K562 (cell line): ENCODE measurements around the gene NRN1. TPM values are rescaled to one million over a fixed set of nuclear protein-coding genes. Genes with fewer than 3 reads are reported as not detected.

ENCODE experiments used
- ATAC-seq: fragments of 200-7000 bp; cut with Tn5 transposase; 3 replicates; pipeline ENCODE4 v1.9.1; 2020; ENCODE audit warnings: moderate library complexity
- BruUV-seq: library from RNA; stranded (reverse); fragments of 400-500 nt; replicated peaks from 2 replicates; lab custom pipeline; 2021; lab: Mats Ljungman, UMichigan
- CTCF ChIA-PET: fragments of 300-600 bp; formaldehyde crosslinking; extraction: SDS; loops from one replicate; lab custom pipeline; 2021; ENCODE audit warnings: low intra/inter-chr PET ratio; lab: Yijun Ruan, JAX
- POLR2A ChIA-PET: fragments of 300-600, 350-650 bp; sonication (Branson Sonifier 250); formaldehyde crosslinking; extraction: SDS; loops from one replicate; lab custom pipeline; 2021; ENCODE audit warnings: antibody characterized with exemption, inconsistent platforms; lab: Yijun Ruan, JAX
- DNase-seq, 4 experiments: peaks; one replicate each; pipeline versions ENCODE4 v3.0.0 to v3.0.0-alpha.2; 2011 to 2018; ENCODE audit warnings: low spot score in 3 of 4, mixed read lengths in 3 of 4; ENCODE audit errors: extremely low read depth in 1 of 4
- FAIRE-seq: peaks from 2 replicates; lab custom pipeline; 2011; peaks lifted over from hg19 to GRCh38; lab: Jason Lieb, UNC
- H2AFZ ChIP-seq: 2 replicates; pipeline ENCODE4 v1.6.0; 2011; ENCODE audit warnings: low read depth, low read length, control low read depth, inconsistent platforms
- H3K27ac ChIP-seq: fragments of 200-600 bp; 3 replicates; pipeline ENCODE4 v1.8.0; 2011; ENCODE audit warnings: low read depth, mild to moderate bottlenecking, control low read depth, inconsistent platforms, low read length, moderate library complexity, mixed read lengths; ENCODE audit errors: extremely low read depth
- H3K27me3 ChIP-seq, 2 experiments: fragments of 300-600 bp in 1 of 2; 2 replicates in 1 of 2; 3 replicates in 1 of 2; pipeline versions ENCODE4 v1.6.0 to v1.8.0; 2011; ENCODE audit warnings: inconsistent platforms in 2 of 2, low read length in 2 of 2, mild to moderate bottlenecking in 1 of 2, mixed read lengths in 1 of 2, moderate library complexity in 1 of 2; ENCODE audit not compliant: control insufficient read depth in 2 of 2, insufficient read depth in 2 of 2
- H3K36me3 ChIP-seq: fragments of 300-600 bp; 3 replicates; pipeline ENCODE4 v1.8.0; 2011; ENCODE audit warnings: mild to moderate bottlenecking, low read length, inconsistent platforms; ENCODE audit not compliant: control insufficient read depth, insufficient read depth
- H3K4me1 ChIP-seq, 2 experiments: fragments of 200-600 bp in 1 of 2; replicated peaks in 1 of 2; 2 replicates in 1 of 2; 3 replicates in 1 of 2; pipeline versions ENCODE4 v1.5.1 to v1.8.0; 2011; ENCODE audit warnings: inconsistent platforms in 2 of 2, low read length in 2 of 2, mild to moderate bottlenecking in 1 of 2, mixed read lengths in 1 of 2, moderate library complexity in 1 of 2; ENCODE audit not compliant: control insufficient read depth in 2 of 2, insufficient read depth in 2 of 2
- H3K4me2 ChIP-seq: 2 replicates; pipeline ENCODE4 v1.6.1; 2011; ENCODE audit warnings: low read length, control low read depth, inconsistent platforms, mixed read lengths; ENCODE audit not compliant: insufficient read depth
- H3K4me3 ChIP-seq: fragments of 200-600 bp; sonication (generic), shearing (Covaris generic); 2 replicates; pipeline ENCODE4 v1.5.1; 2016; ENCODE audit warnings: control low read depth, inconsistent platforms
- H3K79me2 ChIP-seq: fragments of 200-600 bp; 3 replicates; pipeline ENCODE4 v1.8.0; 2011; ENCODE audit warnings: low read length, inconsistent platforms; ENCODE audit not compliant: control insufficient read depth, insufficient read depth
- H3K9ac ChIP-seq, 2 experiments: 2 replicates each; pipeline versions ENCODE4 v1.6.0 to v1.6.1; 2011; ENCODE audit warnings: low read depth in 2 of 2, low read length in 2 of 2, control low read depth in 1 of 2, inconsistent platforms in 1 of 2, mild to moderate bottlenecking in 1 of 2, mixed read lengths in 1 of 2; ENCODE audit not compliant: insufficient read depth in 1 of 2
- H3K9me1 ChIP-seq: one replicate; pipeline ENCODE4 v1.6.0; 2011; ENCODE audit warnings: inconsistent platforms, mild to moderate bottlenecking, low read length, moderate library complexity; ENCODE audit not compliant: control insufficient read depth, insufficient read depth
- H3K9me3 ChIP-seq: replicated peaks from 2 replicates; pipeline ENCODE4 v1.5.1; 2011; ENCODE audit warnings: low read depth, low read length, inconsistent platforms; ENCODE audit not compliant: control insufficient read depth, insufficient read depth
- H4K20me1 ChIP-seq: replicated peaks from 2 replicates; pipeline ENCODE4 v1.6.1; 2011; ENCODE audit warnings: low read length, inconsistent platforms, mixed read lengths; ENCODE audit not compliant: control insufficient read depth, insufficient read depth
- ARNT ChIP-seq, 2 experiments: fragments of 450-650 bp; IDR thresholded peaks; 2 replicates each; pipeline ENCODE4 v1.6.1; 2016; ENCODE audit warnings: mild to moderate bottlenecking in 1 of 2
- BRF1 ChIP-seq: IDR thresholded peaks from 3 replicates; pipeline ENCODE4 v1.6.1; 2011; ENCODE audit warnings: borderline replicate concordance, mild to moderate bottlenecking; ENCODE audit not compliant: insufficient read length; ENCODE audit errors: extremely low read depth
- CBX3 ChIP-seq, 2 experiments: IDR thresholded peaks; 1 replicate in 1 of 2; 2 replicates in 1 of 2; pipeline ENCODE4 v1.6.1; 2012; ENCODE audit warnings: inconsistent platforms in 2 of 2, low read length in 2 of 2, borderline replicate concordance in 1 of 2, control low read depth in 1 of 2
- DIDO1 ChIP-seq: fragments of 450-650 bp; IDR thresholded peaks from 2 replicates; pipeline ENCODE4 v1.6.1; 2016; ENCODE audit warnings: low read depth, missing biosample characterization, missing genetic modification characterization
- FOXA3 ChIP-seq, 2 experiments: fragments of 450-650 bp in 1 of 2; sonication (generic) in 1 of 2; formaldehyde crosslinking; IDR thresholded peaks in 1 of 2; conservative IDR thresholded peaks in 1 of 2; 2 replicates each; pipeline versions ENCODE4 v1.4.0 to v1.8.0; 2020 to 2022; ENCODE audit warnings: mild to moderate bottlenecking in 2 of 2, missing genetic modification reagents in 1 of 2
- MAFK ChIP-seq: IDR thresholded peaks from 2 replicates; pipeline ENCODE4 v1.6.1; 2011; ENCODE audit warnings: low read length, improper control_type of control experiment
- NR4A1 ChIP-seq, 2 experiments: fragments of 250-450 bp in 1 of 2; fragments of 450-650 bp in 1 of 2; sonication (Bioruptor Pico) in 1 of 2; IDR thresholded peaks; 2 replicates each; pipeline versions ENCODE4 v1.4.0 to v1.6.1; 2016 to 2020; ENCODE audit warnings: mild to moderate bottlenecking in 2 of 2, missing compliant biosample characterization in 1 of 2, missing genetic modification characterization in 1 of 2, moderate library complexity in 1 of 2
- PML ChIP-seq: IDR thresholded peaks from 2 replicates; pipeline ENCODE4 v1.6.1; 2012; ENCODE audit warnings: low read length, inconsistent platforms
- STAT5B ChIP-seq: fragments of 250-450 bp; sonication (Bioruptor Pico); IDR thresholded peaks from 2 replicates; pipeline ENCODE4 v1.8.0; 2021; ENCODE audit warnings: mild to moderate bottlenecking, inconsistent platforms
- WGBS: fragments of 100-300 bp; shearing (Covaris generic); methylation state at CpG from one replicate; pipeline ENCODE4 v1.1.6; 2016; ENCODE audit warnings: low coverage, mixed read lengths; ENCODE audit not compliant: insufficient coverage; ENCODE audit errors: missing lambda C conversion rate; 5-methylcytosine and 5-hydroxymethylcytosine counted together
- in situ Hi-C: fragments of 300-500 bp; cut with MboI; formaldehyde crosslinking; loops from 4 replicates; pipeline ENCODE4 v1.15.0; 2018; ENCODE audit warnings: inconsistent platforms, mixed read lengths
- intact Hi-C: fragments of 100-400 bp; cut with micrococcal nuclease; formaldehyde crosslinking; loops from 2 replicates; pipeline ENCODE4 v1.14.2; 2022
- polyA plus RNA-seq, 8 experiments: library from polyadenylated mRNA; depleted of rRNA in 4 of 8; stranded (reverse) in 5 of 8; unstranded in 3 of 8; fragments of >200 nt; fragmentation: Nextera tagmentation in 2 of 8; fragmentation: Illumina TruSeq in 1 of 8; extraction: Ambion mirVana in 2 of 8; extraction: Trizol in 1 of 8; gene quantifications; 2 replicates each; pipeline versions ENCODE4 v1.2.1 to v1.2.3, GENCODE V29; 2011 to 2014; ENCODE audit warnings: inconsistent platforms in 1 of 8, missing spikeins in 1 of 8
- total RNA-seq, 7 experiments: library from RNA; depleted of rRNA in 6 of 7; stranded (reverse); fragments of >200 nt in 6 of 7; fragmentation: Illumina TruSeq in 2 of 7; extraction: Trizol in 2 of 7; gene quantifications; 2 replicates each; pipeline versions ENCODE4 v1.2.1 to v1.2.3, GENCODE V29; 2011 to 2021; ENCODE audit warnings: low replicate concordance in 1 of 7

The NRN1 gene
- total and polyA plus RNA-seq, 9 of the 15 experiments (the other 6 are each of a cell fraction or from before 2014, with no cell fraction given) = not detected

DNA sequence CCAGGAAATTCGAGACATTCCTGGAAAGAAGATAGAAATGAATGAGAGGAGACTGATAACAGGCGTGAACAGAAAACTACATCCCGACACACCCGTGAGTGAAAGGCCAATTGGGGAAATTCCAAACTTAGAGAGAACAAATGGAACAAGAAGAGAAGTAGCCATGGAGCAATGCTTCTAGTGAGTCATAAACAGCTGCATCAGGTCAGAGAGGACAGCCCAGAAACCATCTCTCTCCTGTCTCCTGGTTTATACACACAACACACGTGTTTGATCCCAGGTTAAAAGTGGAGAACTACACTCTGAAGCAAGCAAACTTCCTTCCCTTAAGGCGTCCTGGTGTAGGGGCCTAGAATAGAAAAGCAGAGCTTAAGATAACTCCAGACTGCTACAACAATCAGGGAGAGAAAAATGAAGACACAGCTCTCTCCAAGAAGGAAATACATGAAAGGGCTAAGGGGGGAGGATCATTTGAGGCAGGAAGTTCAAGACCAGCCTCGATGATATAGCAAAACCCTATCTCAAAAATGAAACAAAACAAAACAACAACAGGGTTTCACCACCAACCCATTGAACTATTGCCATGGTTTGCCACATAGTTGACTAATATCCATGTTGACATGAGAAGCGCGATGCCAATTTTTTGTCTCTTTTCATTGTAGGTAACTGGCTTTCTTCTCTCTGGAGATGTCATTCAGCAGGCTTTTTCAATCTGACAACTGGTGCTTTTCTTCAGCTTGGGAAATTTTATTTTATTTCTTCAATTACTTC, 26.9 kb downstream of the NRN1 start:
- Histone ChIP-seq H3K4me1 (no peaks in the 10 kb centered on the region), H3K36me3 (no peaks in the 10 kb centered on the region), H2AFZ (no peak overlapping the region), H3K27me3 (peaks cover 4 to 8% of the 10 kb centered on the region in 2 experiments; a peak in 4 of 5 replicates), H3K27ac (no peak overlapping the region), H3K4me2 (no peak overlapping the region), H4K20me1 (no peaks in the 10 kb centered on the region), H3K79me2 (no peaks in the 10 kb centered on the region), H3K4me3 (no peak overlapping the region), H3K9ac (no peak overlapping the region), H3K9me1 (no peaks in the 10 kb centered on the region), H3K9me3 (no peaks in the 10 kb centered on the region)
- no peak for ATAC-seq
- no peak for FAIRE-seq
- TF ChIP-seq NR4A1 (CRISPR knock-in tag; IDR thresholded peaks at IDR 0.05) (no peak), NR4A1 (tag; IDR thresholded peaks at IDR 0.05) (no peak), BRF1 (no peak), CBX3 (IDR thresholded peaks at IDR 0.05; ENCODE audit: borderline replicate concordance in 1 of 2, low read length in 2 of 2) (no peak), FOXA3 (CRISPR knock-in tag; conservative IDR thresholded peaks at IDR 0.05 in 1 of 2, IDR thresholded peaks at IDR 0.05 in 1 of 2) (no peak), DIDO1 (tag) (no peak), MAFK (no peak), STAT5B (CRISPR knock-in tag) (no peak), ARNT (IDR thresholded peaks at IDR 0.05) (no peak), PML (no peak)
- 0% methylated on average over 9 of the region's 9 CpGs for WGBS
- ChIA-PET POLR2A (interaction anchor here (0.6 kb wide), 1 partner anchor 12 kb away, joined by 3 read pairs; no protein-coding TSS in a partner anchor), CTCF (no interaction called here)
- in situ Hi-C loops (no loop called here), intact Hi-C loops (no loop called here)
- DNase-seq = no peak
- no TSS peak for BruUV-seq
